Smooth muscle cell of the brain vasculature (primary cell): Measurements from ENCODE around the gene LRRC17.

ENCODE experiments used
- DNase-seq: peaks from one replicate; pipeline ENCODE4 v3.0.0-alpha.2; 2012; ENCODE audit warnings: low read depth, low spot score

Gene LRRC17, protein sequence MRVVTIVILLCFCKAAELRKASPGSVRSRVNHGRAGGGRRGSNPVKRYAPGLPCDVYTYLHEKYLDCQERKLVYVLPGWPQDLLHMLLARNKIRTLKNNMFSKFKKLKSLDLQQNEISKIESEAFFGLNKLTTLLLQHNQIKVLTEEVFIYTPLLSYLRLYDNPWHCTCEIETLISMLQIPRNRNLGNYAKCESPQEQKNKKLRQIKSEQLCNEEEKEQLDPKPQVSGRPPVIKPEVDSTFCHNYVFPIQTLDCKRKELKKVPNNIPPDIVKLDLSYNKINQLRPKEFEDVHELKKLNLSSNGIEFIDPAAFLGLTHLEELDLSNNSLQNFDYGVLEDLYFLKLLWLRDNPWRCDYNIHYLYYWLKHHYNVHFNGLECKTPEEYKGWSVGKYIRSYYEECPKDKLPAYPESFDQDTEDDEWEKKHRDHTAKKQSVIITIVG

DNA sequence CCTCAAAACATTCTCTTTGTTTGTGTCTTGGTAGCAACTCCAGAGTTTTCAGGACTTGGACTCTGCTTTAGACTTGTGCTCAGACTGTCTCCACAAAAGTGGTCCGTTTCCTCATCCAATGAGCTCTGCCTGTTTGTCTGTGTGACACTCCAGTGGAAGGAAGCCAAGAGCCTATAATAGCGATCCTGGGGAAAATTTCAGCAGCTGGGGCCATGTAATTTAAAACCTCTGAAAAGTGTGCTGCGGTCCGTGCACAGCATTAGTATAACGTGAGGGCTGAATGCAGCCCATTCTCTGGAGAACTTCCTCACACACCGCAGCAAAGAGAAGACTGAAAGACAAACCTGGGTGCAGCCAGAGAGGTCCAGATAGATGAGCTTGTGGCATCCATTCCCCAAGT, at the start of gene LRRC17:
Gene LRRC17 (plus strand): TSS at position 259 of the 400 bp plus-strand sequence. CDS start 20,914 bp downstream, outside the sequence.
- peak; percentile 80 for DNase-seq

DNA sequence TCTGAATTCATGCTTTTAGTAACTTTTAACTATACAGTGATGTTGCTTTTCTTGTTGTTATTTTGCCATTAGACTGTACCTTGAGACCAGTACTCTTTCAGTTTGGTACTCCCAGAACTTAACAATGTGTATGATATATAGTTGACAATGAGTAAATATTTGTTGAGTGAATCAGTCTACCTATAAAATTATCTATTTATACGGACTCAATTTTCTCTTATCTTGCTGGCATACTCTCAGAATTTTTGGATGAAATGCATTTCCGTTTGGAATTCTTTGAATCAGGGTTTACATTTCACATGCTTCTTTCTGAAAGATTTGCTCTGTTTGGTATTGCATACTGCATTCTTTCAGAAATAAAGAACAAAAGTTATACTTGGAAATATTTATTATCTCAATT, 47.8 kb upstream of the LRRC17 start:
- DNase-seq: no peak

DNA sequence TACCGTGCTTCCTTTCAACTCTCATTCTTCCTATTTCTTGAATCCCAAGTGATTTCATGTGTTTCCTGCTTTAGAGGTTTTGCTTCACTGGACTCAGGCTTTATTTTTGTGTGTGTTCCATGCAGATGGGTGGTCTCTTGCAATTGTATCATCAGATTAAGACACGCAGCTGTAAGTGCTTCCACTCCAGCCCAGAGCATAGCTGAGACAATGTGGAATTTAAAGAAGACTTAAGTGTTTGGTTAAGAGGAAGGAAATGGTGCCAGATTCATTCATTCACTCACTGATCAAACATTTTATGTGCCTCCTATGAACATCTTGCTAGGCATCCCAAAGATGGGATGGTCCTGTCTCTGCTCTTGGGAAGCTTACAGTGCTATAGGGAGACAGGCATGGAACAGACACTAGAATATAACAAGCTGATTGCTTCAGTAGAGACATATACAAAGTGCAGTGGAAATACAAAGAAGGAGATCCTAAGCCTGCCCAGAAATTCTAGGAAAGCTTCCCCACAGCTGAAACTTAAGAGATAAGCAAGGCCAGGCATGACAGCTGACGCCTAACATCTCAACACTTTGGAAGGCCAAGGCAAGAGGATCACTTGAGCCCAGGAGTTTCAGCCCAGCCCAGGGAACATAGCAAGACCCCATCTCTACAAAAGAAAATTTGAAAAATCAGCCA, 46.1 kb upstream of the LRRC17 start:
- no peak for DNase-seq

DNA sequence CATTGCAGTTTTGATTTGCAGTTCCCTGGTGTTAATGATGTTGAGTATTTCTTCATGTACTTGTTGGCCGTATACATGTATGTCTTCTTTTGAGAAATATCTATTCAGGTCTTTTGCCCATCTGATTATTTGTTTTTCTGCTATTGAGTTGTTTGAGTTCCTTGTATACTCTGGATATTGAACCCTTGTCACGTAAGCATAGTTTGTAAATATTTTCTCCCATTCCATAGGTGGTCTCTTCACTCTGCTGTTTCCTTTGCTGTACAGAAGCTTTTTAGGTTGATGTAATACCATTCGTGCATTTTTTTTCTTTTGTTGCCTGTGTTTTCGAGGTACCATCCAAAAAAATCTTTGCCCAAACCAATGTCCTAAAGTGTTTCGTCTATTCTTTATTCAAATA, 43.6 kb upstream of the LRRC17 start:
- no peak for DNase-seq

DNA sequence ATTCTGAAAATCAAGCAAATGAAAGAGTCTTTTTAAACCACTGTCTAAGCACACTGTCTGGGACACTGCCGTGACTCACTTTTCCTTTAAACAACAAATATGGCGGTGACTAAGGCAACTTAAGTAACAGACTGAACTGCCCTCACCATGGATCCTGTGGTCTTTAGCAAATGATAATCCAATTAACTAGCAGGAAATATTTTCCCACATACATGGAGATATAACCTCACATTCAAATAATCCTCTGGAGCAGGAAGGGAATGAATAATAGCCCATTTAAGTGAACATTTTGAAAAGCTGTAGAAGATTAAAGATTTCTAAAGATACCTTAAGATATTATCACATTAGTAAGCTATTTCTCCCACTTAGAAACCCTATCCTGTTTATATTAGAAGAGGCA, 40.3 kb upstream of the LRRC17 start:
- peak; percentile 75 for DNase-seq

DNA sequence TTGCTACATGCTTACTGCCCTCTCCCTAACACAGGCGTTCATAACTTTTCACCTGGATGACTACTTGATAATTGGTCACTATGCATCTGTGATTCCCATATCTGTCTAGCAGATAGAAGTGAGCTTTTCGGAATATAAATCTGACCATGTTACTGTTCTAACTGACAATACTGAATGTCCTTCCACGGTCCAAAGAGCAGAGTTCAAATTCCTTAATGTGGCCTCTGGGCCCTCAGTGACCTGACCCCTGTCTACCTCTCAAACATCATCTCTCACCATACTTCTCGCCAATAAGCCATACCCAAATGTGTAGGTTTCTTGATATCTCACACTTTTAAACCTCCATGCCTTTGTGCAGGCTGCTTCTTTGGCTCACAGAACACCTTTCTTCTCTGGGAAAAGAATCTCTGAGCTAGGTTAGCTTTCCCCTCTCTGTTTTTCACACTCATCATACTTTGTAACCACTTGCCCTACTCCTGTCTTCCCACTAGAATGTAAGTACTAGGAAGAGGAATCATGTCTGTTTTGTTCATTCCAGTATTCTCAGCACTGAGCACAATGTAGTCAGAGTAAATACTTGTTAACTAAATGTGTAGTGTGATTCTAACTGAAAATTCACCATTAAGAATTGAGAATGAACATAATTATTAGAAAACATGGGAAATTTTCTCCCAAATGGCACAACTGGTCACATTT, 39.2 kb upstream of the LRRC17 start:
- DNase-seq: no peak

DNA sequence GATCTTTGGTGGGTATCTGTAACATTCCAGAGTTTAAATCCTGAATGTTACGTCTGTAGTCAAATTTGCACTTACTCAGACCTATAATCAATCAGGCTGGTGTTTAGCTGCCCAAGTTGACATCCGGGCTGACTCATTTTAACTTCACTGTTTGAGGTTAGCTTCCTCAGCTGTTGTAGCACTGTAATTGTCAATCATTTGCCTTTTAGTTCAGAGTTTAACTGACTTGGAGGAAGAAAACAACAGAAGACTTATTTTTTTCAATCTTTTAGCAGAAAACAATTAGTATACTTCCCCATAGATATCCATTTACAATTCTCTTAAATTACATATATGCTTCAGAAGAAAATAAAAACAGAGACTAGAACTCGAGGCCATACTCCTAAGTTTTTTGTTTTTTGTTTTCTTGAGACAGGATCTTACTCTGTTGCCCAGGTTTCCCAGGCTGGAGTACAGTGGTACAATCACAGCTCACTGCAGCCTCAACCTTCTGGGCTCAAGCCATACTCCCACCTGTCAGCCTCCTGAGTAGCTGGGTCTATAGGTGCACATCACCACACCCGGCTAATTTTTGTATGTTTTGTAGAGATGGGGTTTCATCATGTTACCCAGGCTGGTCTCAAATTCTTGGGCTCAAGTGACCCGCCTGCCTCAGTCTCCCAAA, 38.5 kb upstream of the LRRC17 start:
- no peak for DNase-seq

DNA sequence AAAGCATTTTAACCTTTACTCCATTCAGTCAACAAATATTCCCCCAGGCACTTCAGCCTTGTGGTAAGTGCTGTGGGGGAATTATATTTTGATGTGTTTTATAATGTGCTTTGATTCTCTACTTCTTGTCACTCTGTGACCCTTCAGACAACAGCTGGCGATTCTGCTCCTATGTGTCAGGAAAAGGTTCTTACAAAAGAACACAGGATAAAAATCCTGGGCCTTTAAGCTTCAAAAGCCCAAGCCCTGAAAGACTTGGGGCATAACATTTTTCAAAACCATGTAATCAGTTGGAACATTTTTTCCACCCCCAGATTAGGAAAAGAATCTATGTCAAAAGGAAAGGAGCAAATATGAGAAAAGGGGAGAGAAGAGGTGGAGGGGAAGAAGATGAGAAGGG, 37.8 kb upstream of the LRRC17 start:
- no peak for DNase-seq

DNA sequence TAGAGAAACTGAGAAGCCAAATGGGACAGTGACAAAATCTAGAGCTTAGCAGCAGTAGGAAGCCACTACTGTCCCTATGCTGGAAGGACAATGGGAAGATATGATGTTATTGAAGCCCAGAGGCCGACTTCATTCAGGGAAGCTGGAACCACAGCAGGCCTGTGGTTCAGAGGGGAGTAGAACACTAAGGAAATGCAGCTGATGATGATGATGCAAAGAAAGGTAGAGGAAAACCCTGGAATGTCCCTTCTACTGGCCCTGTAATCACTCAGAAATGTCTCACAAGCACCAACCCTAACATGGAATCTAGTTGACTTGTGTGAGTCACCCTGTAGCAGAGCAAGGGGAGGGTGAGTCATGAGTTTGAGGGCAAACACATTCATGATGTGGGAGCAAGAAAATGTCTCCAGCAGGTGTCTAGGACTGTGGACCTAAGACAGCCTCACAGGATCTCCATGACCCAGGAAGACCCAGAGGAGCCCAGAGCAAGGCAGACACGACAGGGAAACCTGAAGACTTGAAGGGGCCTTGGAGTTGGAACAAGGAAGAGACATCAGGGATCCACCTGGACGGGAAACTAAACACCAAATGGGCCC, 37.0 kb upstream of the LRRC17 start:
- DNase-seq: peak; percentile 58

DNA sequence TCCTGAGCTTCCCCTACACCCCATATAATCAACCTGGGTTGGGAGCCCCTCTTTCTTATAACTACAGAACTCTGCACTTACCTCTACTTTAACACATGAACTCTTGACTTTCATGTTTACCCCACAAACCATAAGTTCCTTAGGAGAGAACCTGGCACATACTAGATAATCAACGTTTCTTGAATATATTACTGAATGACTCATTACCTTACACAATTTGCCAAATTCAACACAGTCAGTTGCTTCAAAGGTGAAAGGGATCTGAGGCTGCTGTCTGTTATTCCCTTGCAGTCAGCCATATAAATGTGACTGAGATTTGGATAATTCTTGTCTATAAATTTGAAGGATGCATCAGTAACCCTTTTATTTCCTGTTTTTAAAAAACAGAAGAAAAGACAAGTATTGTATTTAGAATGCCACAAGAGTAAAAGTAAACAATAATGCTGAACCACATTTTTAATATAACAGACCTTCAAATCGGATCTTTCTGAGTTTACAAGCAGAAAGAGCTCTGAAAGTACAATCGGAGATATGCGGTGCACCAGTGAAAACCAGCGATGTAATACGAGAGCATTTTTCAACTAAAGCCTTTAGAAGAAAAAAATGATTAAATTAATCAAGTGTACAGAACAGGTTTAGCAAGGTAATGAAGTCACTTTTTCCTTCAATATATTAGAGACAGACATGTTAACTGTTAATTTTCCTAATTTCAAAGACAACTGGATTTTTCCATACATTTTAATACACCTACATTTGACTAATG, 29.5 kb upstream of the LRRC17 start:
- DNase-seq: no peak

DNA sequence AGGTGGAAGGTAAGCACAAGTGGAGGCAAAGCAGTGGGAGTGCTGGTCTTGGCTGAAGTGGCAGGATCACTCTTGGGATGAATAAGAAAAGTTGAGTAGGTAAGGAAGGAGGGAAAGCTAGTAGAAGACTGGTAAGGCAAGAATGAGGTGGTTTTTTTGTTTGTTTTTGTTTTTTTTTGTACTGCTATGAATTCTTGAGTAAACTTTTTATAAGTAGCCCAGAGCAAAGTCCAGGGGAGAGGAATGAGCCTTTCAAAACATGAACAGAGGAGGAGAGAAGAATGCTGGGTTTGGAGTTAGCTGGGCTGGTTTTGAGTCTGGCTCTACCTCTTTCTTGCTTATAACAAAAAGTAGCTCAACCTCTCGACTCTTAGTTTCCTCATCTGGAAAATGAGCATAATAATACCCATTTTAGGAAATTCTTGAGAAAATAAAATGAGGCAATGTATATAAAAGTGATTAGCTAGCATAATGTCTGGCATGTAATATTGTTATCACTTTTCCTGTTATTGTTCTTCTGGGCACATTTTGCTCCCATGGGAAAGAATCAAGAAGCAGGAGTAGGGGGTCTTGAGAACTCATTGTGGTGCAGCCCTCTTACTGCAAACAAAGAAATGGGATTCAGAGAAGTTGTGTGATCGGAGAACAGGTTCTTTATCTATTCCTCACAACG, 24.1 kb upstream of the LRRC17 start:
- no peak for DNase-seq

DNA sequence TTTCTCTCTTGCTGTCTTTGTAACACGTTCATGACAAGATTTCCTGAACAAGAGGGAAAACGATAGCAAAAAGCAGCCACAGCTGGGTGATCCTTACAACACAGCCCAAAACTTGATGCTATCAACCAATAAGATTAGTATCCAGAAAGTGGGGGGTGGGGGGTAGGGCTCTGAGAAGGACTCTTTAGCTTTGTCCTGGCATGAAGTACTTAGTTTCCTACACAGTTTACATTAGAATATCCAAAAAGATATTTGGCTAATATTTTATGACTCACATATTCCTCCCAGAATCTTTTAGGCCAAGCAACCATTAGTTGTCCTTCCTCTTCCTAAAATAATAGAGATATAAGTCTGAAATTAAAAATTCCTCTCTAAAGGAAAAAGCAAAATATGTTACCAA, 22.9 kb upstream of the LRRC17 start:
- DNase-seq: no peak

DNA sequence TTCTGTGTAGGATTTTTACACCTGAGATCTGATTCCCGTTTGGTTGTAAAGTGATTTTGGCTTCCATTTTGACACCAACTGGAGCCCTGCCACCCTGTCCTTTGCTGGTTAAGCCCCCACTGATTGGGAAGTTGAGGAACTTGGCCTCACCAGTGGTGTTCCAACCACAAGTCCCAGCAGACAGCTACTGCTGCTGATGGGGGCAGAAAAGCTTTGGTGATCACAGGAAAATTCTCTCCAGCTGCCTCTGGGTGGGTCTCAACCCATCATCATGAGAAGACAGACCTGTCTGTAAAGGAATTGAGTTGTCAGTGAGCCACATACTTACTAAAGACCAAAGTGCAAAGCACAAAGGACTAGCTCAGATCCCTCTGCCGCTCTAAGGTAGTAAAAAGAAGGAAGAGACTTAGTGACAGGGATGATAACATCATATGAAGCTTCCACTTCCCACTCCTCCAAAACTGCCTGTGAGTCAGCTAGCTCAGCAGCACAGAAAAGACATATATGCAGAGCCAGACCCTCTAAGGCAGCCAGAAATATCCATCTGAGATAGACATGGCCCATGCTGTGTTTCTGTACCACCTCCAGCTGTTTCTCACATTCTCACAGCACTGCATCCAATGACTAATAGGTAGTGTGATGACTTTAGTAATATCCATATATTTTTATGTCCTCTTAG, 22.4 kb upstream of the LRRC17 start:
- peak; percentile 91 for DNase-seq

DNA sequence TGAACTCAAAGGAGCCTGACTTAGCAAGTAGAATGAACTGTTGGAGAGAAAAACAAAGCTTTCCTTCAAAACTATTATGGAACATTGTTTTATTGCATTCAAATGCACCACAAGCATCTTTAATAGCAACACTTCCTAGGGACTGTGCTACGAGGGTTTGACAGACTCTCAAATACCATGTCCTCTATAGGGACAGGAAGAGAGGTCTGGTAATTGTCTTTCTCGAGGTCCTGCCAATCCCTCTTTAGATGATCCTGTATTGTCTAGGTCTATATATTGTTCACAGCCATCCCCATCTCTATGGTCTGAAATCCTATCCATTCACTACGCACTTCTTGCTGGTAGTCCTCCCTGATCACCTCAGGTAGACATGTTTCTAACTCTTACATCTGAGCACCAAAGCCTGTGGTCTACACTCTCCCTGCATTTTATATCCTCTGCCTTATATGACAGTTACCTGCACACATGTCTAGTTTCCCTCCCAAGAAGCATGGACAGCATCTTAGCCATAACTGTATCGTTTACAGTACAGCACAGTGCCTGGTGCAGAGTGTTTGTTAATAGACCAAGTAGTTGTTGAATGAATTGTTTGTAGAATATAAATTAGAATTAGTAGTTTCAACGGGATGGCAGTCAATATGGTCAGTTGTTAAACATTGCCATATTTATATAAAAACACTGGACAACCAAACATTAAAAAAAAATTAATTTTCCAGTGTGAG, 21.7 kb upstream of the LRRC17 start:
- no peak for DNase-seq

DNA sequence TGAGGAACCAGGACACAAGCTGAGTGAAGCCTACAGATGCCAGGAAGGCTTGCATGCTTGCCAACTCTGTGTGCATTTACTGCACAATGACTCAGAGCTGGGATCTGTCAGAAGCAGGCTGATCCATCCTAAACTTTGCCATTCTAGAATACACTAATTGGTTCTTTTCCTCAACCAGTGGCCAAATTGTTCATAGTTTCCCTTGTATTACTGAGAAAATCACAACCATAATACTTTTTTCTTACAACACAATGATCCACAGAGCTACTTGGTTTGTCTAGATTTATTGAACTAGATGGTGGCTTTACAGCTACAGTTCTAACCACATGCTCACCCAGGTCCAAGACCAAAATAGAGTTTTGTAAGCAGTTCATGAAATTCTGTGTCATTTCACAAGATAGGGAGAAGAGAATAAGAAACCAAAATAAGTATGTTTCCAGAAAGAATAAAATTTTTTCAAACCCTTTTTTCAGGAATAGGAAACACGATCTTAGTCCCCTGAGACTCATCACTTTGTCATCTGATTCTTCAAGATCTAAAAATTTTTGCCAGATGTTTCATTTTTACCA, 21.0 kb upstream of the LRRC17 start:
- DNase-seq: no peak

DNA sequence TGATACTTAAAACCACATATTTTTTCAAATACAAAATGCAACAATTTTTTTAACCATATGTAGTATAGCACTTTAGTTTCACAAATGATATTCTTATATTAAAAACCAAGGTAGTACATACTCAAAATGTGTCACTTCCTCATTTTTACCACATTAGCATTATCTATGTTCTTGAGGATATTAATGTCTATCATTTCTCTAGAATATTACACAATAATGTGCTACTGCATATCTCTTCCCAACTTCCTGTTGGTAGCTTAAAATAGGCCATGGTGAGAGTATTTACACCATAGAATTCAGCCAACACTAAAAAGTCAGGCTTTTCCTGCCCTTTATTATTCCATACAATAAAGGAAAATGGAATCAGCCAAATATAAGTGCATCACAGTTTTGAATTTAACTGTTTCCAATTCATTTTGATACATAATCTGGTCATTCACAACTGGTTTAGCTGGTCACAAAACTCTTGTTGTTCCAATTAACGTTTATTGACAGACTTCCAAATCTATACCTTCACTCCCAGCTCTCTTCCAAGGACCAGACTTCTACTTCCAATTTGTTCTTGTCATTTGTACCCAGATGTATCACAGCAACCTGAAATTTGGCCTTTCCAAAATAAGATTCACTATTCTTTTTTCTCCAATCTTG, 20.0 kb upstream of the LRRC17 start:
- DNase-seq: no peak

DNA sequence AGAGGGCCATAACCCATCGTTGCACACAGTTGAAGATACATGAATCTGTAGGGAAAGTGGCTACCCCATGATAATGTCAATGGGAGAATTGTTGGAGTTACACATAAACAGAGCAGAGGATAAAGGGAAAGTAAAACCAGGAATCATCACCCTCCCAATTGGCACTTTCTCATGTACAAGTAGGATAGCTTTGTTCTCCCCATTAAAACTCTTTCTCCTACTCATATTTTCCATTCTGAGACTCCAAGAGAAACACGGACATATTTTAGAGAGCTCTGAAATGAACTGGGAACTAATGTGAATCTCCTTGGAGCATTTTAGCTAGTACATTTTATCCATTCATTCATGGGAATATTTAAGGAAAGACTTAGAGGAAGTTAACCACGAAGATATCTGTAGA, 17.2 kb upstream of the LRRC17 start:
- no peak for DNase-seq

DNA sequence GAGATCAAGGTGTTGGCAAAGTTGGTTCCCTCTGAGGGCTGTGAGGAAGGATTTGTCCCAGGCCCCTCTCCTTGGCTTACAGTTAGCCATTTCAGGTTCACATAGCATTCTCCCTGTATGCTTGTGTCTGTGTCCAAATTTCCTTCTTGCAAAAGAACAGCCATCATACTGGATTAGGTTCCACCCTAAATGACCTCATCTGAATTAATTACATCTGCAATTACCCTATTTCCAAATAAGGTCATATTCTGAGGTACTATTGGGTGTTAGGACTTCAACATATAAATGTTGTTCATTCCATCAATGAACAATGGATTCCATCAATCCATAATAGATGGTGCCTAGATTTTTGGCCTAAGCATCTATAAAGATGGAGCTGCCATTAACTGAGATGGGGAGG, 16.2 kb upstream of the LRRC17 start:
- no peak for DNase-seq
